ENCODE measurements around the gene SLC25A19.

- TF ChIP-seq POLR2A (IDR thresholded peaks at IDR 0.05), result no peak
- TF ChIP-seq, protein P1, sequence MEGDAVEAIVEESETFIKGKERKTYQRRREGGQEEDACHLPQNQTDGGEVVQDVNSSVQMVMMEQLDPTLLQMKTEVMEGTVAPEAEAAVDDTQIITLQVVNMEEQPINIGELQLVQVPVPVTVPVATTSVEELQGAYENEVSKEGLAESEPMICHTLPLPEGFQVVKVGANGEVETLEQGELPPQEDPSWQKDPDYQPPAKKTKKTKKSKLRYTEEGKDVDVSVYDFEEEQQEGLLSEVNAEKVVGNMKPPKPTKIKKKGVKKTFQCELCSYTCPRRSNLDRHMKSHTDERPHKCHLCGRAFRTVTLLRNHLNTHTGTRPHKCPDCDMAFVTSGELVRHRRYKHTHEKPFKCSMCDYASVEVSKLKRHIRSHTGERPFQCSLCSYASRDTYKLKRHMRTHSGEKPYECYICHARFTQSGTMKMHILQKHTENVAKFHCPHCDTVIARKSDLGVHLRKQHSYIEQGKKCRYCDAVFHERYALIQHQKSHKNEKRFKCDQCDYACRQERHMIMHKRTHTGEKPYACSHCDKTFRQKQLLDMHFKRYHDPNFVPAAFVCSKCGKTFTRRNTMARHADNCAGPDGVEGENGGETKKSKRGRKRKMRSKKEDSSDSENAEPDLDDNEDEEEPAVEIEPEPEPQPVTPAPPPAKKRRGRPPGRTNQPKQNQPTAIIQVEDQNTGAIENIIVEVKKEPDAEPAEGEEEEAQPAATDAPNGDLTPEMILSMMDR (IDR thresholded peaks at IDR 0.05), result no peak
These were observed 19.7 kb upstream of the SLC25A19 start for GRCh38 chr17:75308732-75309629.
